BJ (cell line): Measurements from ENCODE around the gene SPANXN5. TPM values are rescaled to one million over a fixed set of nuclear protein-coding genes. Genes with fewer than 3 reads are reported as not detected.
"Not testable (repeated sequence)": the region's sequence is repeated elsewhere in the genome, so short reads cannot be mapped to it uniquely, and the experiment has no call there.

Experiments
- CTCF ChIA-PET: fragments of 350-600 bp; formaldehyde crosslinking; extraction: SDS; loops from one replicate; lab custom pipeline; 2021; ENCODE audit warnings: antibody characterized with exemption, inconsistent platforms; lab: Yijun Ruan, JAX
- POLR2A ChIA-PET: fragments of 300-600 bp; sonication (Branson Sonifier 250); formaldehyde crosslinking; extraction: SDS; loops from one replicate; lab custom pipeline; 2021; ENCODE audit warnings: antibody characterized with exemption; lab: Charles Lee
- DNase-seq: peaks from one replicate; pipeline ENCODE4 v3.0.0-alpha.2; 2011; ENCODE audit warnings: low read depth
- H3K27me3 ChIP-seq: 2 replicates; pipeline ENCODE4 v1.6.0; 2011; ENCODE audit warnings: low read length; ENCODE audit not compliant: control insufficient read depth, insufficient read depth
- H3K36me3 ChIP-seq: 2 replicates; pipeline ENCODE4 v1.5.1; 2011; ENCODE audit warnings: low read length; ENCODE audit not compliant: control insufficient read depth, insufficient read depth
- H3K4me3 ChIP-seq: 2 replicates; pipeline ENCODE4 v1.5.1; 2011; ENCODE audit warnings: low read depth, mild to moderate bottlenecking, control low read depth, low read length
- polyA plus RNA-seq: library from polyadenylated mRNA; depleted of rRNA; stranded (reverse); fragments of >200 nt; gene quantifications from 2 replicates; pipeline ENCODE4 v1.2.3, GENCODE V29; 2011; rRNA removed
- small RNA-seq: library from RNA; depleted of rRNA; stranded (forward); fragments of <200 nt; gene quantifications from one replicate; pipeline ENCODE3, GENCODE V24; 2012; ENCODE audit warnings: low replicate concordance, low read depth; ENCODE audit not compliant: insufficient read length
- TF ChIP-seq, protein P1 (sequence below): IDR thresholded peaks from 2 replicates; pipeline ENCODE4 v1.5.1; 2011; ENCODE audit warnings: low read depth, mild to moderate bottlenecking, control low read depth, inconsistent platforms, low read length, moderate library complexity; ENCODE audit not compliant: insufficient read depth

The SPANXN5 gene
- polyA plus RNA-seq, 1 experiment: not detected

DNA sequence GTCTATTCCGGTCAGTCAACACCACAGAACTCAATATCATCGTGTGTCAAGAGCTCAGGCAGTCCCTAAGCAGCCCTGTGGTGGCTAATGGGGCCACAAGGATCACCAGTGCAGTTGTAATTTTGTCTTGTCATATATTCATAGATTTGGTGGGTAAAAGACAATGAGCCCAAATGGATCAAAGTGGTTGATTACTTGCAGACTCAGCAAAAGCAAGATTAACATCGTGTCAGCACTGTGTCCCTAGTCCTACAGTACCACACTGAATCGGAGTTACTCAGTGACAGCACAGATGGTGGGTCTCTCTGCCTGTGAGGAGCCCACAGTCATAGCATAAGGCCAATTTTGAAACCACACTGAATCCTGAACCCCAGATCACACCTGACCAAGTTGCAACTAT is 22.6 kb upstream of the SPANXN5 start:
- TF ChIP-seq, protein P1, sequence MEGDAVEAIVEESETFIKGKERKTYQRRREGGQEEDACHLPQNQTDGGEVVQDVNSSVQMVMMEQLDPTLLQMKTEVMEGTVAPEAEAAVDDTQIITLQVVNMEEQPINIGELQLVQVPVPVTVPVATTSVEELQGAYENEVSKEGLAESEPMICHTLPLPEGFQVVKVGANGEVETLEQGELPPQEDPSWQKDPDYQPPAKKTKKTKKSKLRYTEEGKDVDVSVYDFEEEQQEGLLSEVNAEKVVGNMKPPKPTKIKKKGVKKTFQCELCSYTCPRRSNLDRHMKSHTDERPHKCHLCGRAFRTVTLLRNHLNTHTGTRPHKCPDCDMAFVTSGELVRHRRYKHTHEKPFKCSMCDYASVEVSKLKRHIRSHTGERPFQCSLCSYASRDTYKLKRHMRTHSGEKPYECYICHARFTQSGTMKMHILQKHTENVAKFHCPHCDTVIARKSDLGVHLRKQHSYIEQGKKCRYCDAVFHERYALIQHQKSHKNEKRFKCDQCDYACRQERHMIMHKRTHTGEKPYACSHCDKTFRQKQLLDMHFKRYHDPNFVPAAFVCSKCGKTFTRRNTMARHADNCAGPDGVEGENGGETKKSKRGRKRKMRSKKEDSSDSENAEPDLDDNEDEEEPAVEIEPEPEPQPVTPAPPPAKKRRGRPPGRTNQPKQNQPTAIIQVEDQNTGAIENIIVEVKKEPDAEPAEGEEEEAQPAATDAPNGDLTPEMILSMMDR: no peak
- no peaks in the 10 kb centered on the region for H3K27me3 ChIP-seq
- no peak for DNase-seq
- ChIA-PET CTCF (no interaction called here), POLR2A (no interaction called here)
- H3K4me3 ChIP-seq: no peak overlapping the region
- H3K36me3 ChIP-seq: no peaks in the 10 kb centered on the region

DNA sequence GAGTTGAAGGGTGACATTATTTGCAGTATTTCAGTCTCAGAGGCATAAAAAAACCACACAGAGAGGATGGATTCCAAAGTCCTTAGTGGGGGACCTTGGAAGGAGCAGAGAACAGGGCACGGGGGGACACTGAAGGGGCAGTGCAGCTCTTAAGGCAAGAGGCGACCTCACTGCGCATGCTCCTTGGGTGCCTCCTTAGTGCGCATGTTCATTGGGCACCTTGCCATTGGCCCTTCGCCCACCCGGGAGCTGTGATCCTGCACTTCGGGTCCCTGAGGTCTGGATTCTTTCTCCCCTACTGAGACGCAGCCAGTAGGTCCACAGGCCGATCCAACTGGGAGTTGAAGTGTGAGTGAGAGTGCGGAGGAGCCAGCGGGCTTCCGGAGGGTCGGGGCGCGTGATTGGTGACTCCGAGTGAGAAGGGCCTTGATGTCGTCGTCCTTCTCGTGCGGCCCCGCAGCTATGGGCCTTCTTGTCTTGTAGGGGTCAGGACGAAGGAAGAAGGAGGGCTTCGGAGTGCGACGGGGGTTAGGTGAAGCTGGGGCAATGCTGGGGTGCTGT is 13.9 kb upstream of the SPANXN5 start, which contains the start of gene XAGE5:
Gene XAGE5 (plus strand): TSS at position 223 of the 561 bp plus-strand sequence. CDS start 1,280 bp downstream, outside the sequence.
- POLR2A ChIA-PET: no interaction called here
- H3K27me3 ChIP-seq: no peaks in the 10 kb centered on the region
- no peaks in the 10 kb centered on the region for H3K36me3 ChIP-seq
- DNase-seq: no peak
- CTCF ChIA-PET: no interaction called here
- TF ChIP-seq, protein P1: no peak
- H3K4me3 ChIP-seq: no peak within 1 kb of the TSS

DNA sequence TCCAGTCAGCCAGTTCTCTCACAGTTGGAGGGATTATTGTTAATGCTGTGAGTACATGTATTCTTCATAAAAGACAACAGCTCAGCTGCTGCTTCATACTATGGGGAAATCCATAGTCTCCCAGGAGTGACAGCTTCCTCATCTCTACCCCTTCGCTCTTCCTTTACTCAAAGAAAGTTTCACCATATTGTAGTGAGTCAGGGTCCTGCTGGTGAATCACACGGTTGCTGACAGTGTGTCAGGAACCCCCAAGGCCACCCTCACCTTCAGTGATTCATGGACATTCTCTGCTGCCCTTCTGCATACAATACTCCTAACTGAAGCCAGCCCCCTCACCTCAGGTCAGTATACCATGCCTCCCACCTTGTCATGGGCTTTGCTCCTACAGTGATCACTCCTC is 7.6 kb upstream of the SPANXN5 start:
- H3K27me3 ChIP-seq, CTCF ChIA-PET, H3K36me3 ChIP-seq, POLR2A ChIA-PET, DNase-seq, H3K4me3 ChIP-seq: not testable (repeated sequence)

DNA sequence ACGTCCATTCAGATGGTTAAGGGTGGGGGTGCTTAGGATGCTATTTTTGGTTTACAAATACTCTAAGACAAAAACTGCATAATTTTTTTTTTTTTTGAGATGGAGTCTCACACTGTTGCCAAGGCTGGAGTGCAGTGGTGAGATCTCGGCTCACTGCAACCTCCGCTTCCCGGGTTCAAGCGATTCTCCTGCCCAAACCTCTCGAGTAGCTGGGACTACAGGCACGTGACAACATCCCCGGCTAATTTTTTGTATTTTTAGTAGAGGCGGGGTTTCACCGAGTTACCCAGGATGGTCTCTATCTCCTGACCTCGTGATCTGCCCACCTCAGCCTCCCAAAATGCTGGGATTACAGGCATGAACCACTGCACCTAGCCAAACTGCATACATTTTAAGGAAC is 23.7 kb downstream of the SPANXN5 start:
- CTCF ChIA-PET: not testable (repeated sequence)

DNA sequence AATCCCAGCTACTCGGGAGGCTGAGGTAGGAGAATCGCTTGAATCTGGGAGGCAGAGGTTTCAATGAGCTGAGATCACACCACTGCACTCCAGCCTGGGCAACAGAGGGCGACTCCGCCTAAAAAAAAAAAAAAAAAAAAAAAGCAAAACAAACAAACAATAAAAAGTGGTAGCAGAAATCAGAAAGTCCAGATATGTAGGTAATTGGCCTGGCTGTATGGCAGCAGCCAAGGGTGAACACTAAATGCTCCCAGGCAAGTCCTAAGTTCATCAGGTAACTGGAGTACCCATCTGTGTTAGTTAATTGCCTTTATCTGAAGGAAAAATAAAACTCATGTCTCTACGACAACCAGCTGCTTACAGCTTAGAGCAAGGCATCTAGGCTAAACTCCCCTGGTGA is 31.2 kb downstream of the SPANXN5 start:
- H3K4me3 ChIP-seq, POLR2A ChIA-PET, H3K36me3 ChIP-seq, CTCF ChIA-PET, DNase-seq, H3K27me3 ChIP-seq: not testable (repeated sequence)

More for the DNA sequence above, 23.7 kb downstream of the SPANXN5 start:
- H3K36me3 ChIP-seq, H3K4me3 ChIP-seq, H3K27me3 ChIP-seq, POLR2A ChIA-PET, DNase-seq: not testable (repeated sequence)

DNA sequence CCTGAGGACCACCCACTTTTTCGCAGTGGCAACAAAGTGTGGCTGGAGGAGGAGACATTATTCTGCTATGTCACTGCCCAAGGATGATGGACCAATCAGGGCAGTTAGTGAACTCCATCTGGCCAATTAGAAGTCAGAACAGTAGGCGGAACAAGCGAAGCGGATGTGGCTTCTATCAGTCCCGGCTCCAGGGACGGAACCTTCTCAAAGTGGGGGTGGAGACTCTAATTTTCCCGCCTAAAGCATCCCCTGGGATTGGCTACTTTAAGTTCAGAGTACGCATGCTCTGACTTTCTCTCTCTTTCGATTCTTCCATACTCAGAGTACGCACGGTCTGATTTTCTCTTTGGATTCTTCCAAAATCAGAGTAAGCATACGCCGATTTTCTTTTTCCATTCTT is 46.3 kb downstream of the SPANXN5 start, which contains the start of gene SSX2B:
Gene SSX2B (plus strand): TSS at position 301 of the 400 bp plus-strand sequence. CDS start 1,429 bp downstream, outside the sequence.
- H3K4me3 ChIP-seq, H3K27me3 ChIP-seq, CTCF ChIA-PET, H3K36me3 ChIP-seq, DNase-seq, POLR2A ChIA-PET: not testable (repeated sequence)

Small RNA genes within 50 kb of the gene (small RNA-seq; reads per million reads assigned to genes)
- gene AC244505.6 (not detected), gene AC244505.7 (not detected)

Other genes with a start within 250 kb of the SPANXN5 start
- not detected in 2 replicates for gene SSX7, start 142.5 kb downstream of the SPANXN5 start, polyA plus RNA-seq
- gene SSX2, start 90.2 kb downstream of the SPANXN5 start, polyA plus RNA-seq: not detected in 2 replicates
- not detected in 2 replicates for gene SSX2B, start 46.2 kb downstream of the SPANXN5 start, polyA plus RNA-seq
- not detected in 2 replicates for gene XAGE5, start 13.9 kb upstream of the SPANXN5 start, polyA plus RNA-seq
- gene XAGE3, start 70.7 kb upstream of the SPANXN5 start, polyA plus RNA-seq: not detected in 2 replicates
- 28.8 and 49.5 TPM in 2 replicates for gene FAM156B, start 99.9 kb upstream of the SPANXN5 start, polyA plus RNA-seq
- 27.6 and 33.3 TPM in 2 replicates for gene FAM156A, start 161.1 kb upstream of the SPANXN5 start, polyA plus RNA-seq